HEK293T (cell line): ENCODE results near the gene PFN1.

Experiments used
- CTCF ChIA-PET: fragments of 350-600 bp; formaldehyde crosslinking; extraction: SDS; loops from one replicate; lab custom pipeline; 2021; ENCODE audit warnings: antibody characterized with exemption, inconsistent platforms; lab: Yijun Ruan, JAX
- POLR2A ChIA-PET: fragments of 350-600 bp; formaldehyde crosslinking; extraction: SDS; loops from one replicate; lab custom pipeline; 2020; ENCODE audit warnings: antibody characterized with exemption, inconsistent platforms; lab: Yijun Ruan, JAX
- DNase-seq: peaks from one replicate; pipeline ENCODE4 v3.0.0; 2012; ENCODE audit warnings: mixed read lengths; ENCODE audit errors: extremely low spot score
- ARNT ChIP-seq: fragments of 450-650 bp; IDR thresholded peaks from 2 replicates; pipeline ENCODE4 v1.6.1; 2017; ENCODE audit warnings: mild to moderate bottlenecking
- BHLHE40 ChIP-seq: fragments of 450-650 bp; IDR thresholded peaks from 2 replicates; pipeline ENCODE4 v1.6.1; 2016; ENCODE audit warnings: mild to moderate bottlenecking, moderate library complexity, borderline replicate concordance
- CTBP1 ChIP-seq: fragments of 450-650 bp; IDR thresholded peaks from 2 replicates; pipeline ENCODE4 v1.6.1; 2016; ENCODE audit warnings: borderline replicate concordance
- ELF4 ChIP-seq: fragments of 450-650 bp; IDR thresholded peaks from 2 replicates; pipeline ENCODE4 v1.6.1; 2017; ENCODE audit warnings: antibody characterized with exemption
- FOXA1 ChIP-seq: fragments of 450-650 bp; IDR thresholded peaks from 2 replicates; pipeline ENCODE4 v1.6.1; 2016; ENCODE audit warnings: mild to moderate bottlenecking
- FOXK2 ChIP-seq: fragments of 450-650 bp; IDR thresholded peaks from 2 replicates; pipeline ENCODE4 v1.6.1; 2016; ENCODE audit warnings: mild to moderate bottlenecking
- FOXM1 ChIP-seq: fragments of 450-650 bp; IDR thresholded peaks from 2 replicates; pipeline ENCODE4 v1.6.1; 2017; ENCODE audit warnings: mild to moderate bottlenecking, borderline replicate concordance
- HDGF ChIP-seq: fragments of 450-650 bp; IDR thresholded peaks from 2 replicates; pipeline ENCODE4 v1.6.1; 2017; ENCODE audit warnings: antibody characterized with exemption, borderline replicate concordance
- L3MBTL2 ChIP-seq: fragments of 450-650 bp; conservative IDR thresholded peaks from 2 replicates; pipeline ENCODE4 v1.6.1; 2016; ENCODE audit warnings: mild to moderate bottlenecking
- LEF1 ChIP-seq: fragments of 450-650 bp; IDR thresholded peaks from 2 replicates; pipeline ENCODE4 v1.6.1; 2017; ENCODE audit warnings: mild to moderate bottlenecking, borderline replicate concordance
- NFRKB ChIP-seq: fragments of 450-650 bp; IDR thresholded peaks from 2 replicates; pipeline ENCODE4 v1.6.1; 2016; ENCODE audit warnings: mild to moderate bottlenecking, moderate library complexity
- PKNOX1 ChIP-seq: fragments of 450-650 bp; IDR thresholded peaks from 2 replicates; pipeline ENCODE4 v1.6.1; 2016
- SP1 ChIP-seq: fragments of 450-650 bp; IDR thresholded peaks from 2 replicates; pipeline ENCODE4 v1.6.1; 2017
- SUZ12 ChIP-seq: fragments of 450-650 bp; IDR thresholded peaks from 2 replicates; pipeline ENCODE4 v1.6.1; 2016; ENCODE audit warnings: mild to moderate bottlenecking
- TARDBP ChIP-seq: fragments of 450-650 bp; IDR thresholded peaks from 2 replicates; pipeline ENCODE4 v1.6.1; 2016
- ZNF384 ChIP-seq: fragments of 450-650 bp; IDR thresholded peaks from 2 replicates; pipeline ENCODE4 v1.6.1; 2016

PFN1 gene

GRCh38 chr17:4972752-4973151 lies 24.4 kb upstream of the PFN1 start:
- ChIA-PET CTCF (no interaction called here), POLR2A (interaction anchor here (1.4 kb wide), 1 partner anchor 15 kb away, joined by 4 read pairs; the partner anchor contains the start of gene CAMTA2)
- DNase-seq, result no peak
- no peak for TF ChIP-seq FOXA1
- no peak for TF ChIP-seq HDGF
- TF ChIP-seq ZNF384, result no peak
- no peak for TF ChIP-seq ELF4
- no peak for TF ChIP-seq L3MBTL2
- TF ChIP-seq BHLHE40, result no peak
- TF ChIP-seq PKNOX1, result no peak
- TF ChIP-seq NFRKB, result no peak

GRCh38 chr17:4972322-4972721 lies 24.0 kb upstream of the PFN1 start:
- no peak for DNase-seq
- no peak for TF ChIP-seq ZNF384
- ChIA-PET POLR2A (interaction anchor here (1.4 kb wide), 1 partner anchor 15 kb away, joined by 4 read pairs; the partner anchor contains the start of gene CAMTA2), CTCF (no interaction called here)

- POLR2A ChIA-PET, result no interaction called here
- no peak for TF ChIP-seq HDGF
- TF ChIP-seq ARNT, result no peak
- no peak for TF ChIP-seq FOXK2
Observed at GRCh38 chr17:4971826-4972225, 23.5 kb upstream of the PFN1 start.

GRCh38 chr17:4970273-4970672 lies 21.9 kb upstream of the PFN1 start:
- TF ChIP-seq NFRKB (no peak), SP1 (no peak), L3MBTL2 (no peak), FOXM1 (no peak), PKNOX1 (no peak)
- ChIA-PET POLR2A (interaction anchor here (0.7 to 1.6 kb wide), 6 partner anchors 9 to 61 kb away, joined by 3 to 15 read pairs (median 4); partner anchors contain the start of genes ENO3, PFN1, RNF167 and SLC25A11), CTCF (interaction anchor here (1.2 kb wide), 1 partner anchor 11 kb away, joined by 4 read pairs; no protein-coding TSS in a partner anchor)
- no peak for DNase-seq

More at GRCh38 chr17:4971826-4972225, 23.5 kb upstream of the PFN1 start:
- CTCF ChIA-PET, result interaction anchor here (0.9 kb wide), 1 partner anchor 16 kb away, joined by 3 read pairs; the partner anchor contains the start of gene CAMTA2
- DNase-seq, result no peak

GRCh38 chr17:4969551-4970173 lies 21.3 kb upstream of the PFN1 start:
- CTCF ChIA-PET, result interaction anchor here (1.2 kb wide), 1 partner anchor 11 kb away, joined by 4 read pairs; no protein-coding TSS in a partner anchor
- DNase-seq, result no peak
- POLR2A ChIA-PET, result interaction anchor here (0.7 to 1.6 kb wide), 4 partner anchors 9 to 30 kb away, joined by 3 to 15 read pairs (median 4); partner anchors contain the start of genes RNF167 and SLC25A11
- TF ChIP-seq CTBP1 (no peak), FOXK2 (no peak)

GRCh38 chr17:4969047-4969550 lies 20.8 kb upstream of the PFN1 start:
- DNase-seq, result no peak
- POLR2A ChIA-PET, result interaction anchor here (0.8 to 4.3 kb wide), 3 partner anchors 22 to 60 kb away, joined by 4 to 65 read pairs (median 27); partner anchors contain the start of genes PFN1, RNF167 and SLC25A11
- CTCF ChIA-PET, result no interaction called here
- TF ChIP-seq SP1 (no peak), FOXM1 (no peak), FOXK2 (no peak), PKNOX1 (no peak), L3MBTL2 (no peak), CTBP1 (no peak), BHLHE40 (no peak), ARNT (no peak), TARDBP (no peak), FOXA1 (no peak), LEF1 (no peak), ELF4 (no peak), HDGF (no peak), SUZ12 (no peak), ZNF384 (no peak), NFRKB (no peak)
